HG02798 (cell line): Measurements from ENCODE around the gene IL4.
A peak's percentile ranks its signal among the peaks of the same experiment; 100 is the strongest.

ENCODE experiments used
- ATAC-seq: cut with Tn5 transposase; IDR thresholded peaks from one replicate; pipeline ENCODE4 v1.9.1; 2021; ENCODE audit warnings: mild to moderate bottlenecking; ENCODE audit not compliant: unreplicated experiment, poor library complexity

IL4 gene

DNA sequence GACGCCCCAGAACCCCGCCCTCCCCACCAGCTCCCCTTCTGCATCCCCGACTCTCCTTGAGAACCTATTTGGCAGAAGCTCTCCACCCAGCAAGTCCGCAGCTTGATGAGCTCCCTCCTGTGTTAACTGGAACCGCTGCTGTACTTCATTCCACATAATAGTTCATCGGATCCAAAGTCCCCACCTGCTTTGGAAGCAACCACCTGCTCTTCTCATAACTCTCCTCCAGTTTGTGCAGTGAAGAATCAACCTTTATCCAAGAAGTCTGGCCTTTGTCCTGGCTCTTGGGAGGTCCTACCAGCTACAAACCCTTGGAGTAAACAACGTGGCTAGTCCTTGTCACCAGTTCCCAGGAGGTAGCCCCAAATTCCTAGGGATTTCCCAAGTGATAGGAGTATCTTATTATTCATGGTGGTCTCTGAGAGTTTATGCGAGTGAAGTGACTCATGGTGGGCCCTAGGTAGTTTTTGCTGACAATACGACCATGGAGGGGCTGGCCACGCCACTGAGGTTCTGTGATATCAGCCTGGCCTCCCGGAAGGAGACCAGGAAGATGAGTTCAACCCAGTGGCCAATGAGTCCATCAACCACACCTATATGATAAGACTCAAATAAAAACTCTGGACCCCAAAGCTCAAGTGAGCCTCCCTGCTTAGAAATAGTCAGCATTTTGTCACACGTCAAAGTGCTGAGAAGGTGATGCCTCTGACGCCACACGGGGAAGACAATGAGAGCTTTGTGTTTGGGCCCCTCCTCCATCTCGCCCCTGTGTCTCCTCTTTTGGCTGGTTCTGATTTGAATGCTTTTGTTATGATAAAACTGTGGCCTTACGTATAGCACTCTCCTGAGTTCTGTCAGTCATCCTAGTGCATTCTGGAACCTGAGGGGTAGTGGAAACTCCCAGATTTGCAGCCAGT, 3.6 kb upstream of the IL4 start:
- ATAC-seq = no peak

GRCh38 chr5:132671000-132671399, 2.8 kb upstream of the IL4 start:
- no peak for ATAC-seq

DNA sequence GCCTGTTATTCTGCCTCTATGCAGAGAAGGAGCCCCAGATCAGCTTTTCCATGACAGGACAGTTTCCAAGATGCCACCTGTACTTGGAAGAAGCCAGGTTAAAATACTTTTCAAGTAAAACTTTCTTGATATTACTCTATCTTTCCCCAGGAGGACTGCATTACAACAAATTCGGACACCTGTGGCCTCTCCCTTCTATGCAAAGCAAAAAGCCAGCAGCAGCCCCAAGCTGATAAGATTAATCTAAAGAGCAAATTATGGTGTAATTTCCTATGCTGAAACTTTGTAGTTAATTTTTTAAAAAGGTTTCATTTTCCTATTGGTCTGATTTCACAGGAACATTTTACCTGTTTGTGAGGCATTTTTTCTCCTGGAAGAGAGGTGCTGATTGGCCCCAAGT, 301 bp upstream of the IL4 start:
- ATAC-seq = no peak

DNA sequence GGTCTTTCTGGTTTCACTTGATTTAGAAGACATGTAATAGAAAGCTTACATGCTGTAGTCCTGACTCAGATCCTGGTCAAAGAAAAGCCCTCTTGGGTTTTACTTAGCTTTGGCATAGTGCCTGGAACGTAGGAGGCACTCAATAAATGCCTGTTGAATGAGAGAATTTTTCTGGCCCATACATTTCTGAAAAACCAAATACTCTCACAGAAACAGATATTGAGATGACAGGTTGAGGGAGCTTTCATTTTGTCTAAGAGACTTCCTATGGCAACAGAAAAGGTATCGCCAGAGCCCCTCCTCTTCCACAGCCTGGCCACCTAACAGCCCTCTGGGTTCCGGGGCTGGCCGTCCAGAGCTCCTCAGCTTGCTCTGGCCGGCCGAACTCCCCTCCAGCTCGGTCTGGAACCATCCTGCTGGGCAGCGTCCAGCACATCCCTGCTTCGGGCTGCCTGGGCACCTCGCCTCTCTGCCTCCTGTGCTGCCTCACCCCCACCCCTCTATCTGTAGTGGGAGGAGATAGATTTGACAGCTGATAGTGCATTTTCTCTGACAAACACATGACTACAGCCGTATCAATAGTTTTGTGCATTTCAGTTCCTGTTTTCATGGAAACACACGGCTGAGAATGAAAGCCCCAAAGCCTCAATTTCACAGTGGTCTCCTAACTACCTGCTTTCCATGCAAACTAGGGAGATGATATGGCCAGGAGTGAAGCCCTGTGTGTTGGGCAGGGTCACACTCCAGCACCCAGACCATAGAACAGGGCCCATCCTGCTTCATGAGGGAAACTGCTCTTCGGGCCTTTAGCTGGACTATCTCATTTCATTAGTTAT, 1.1 kb downstream of the IL4 start:
- peak; percentile 81 for ATAC-seq

DNA sequence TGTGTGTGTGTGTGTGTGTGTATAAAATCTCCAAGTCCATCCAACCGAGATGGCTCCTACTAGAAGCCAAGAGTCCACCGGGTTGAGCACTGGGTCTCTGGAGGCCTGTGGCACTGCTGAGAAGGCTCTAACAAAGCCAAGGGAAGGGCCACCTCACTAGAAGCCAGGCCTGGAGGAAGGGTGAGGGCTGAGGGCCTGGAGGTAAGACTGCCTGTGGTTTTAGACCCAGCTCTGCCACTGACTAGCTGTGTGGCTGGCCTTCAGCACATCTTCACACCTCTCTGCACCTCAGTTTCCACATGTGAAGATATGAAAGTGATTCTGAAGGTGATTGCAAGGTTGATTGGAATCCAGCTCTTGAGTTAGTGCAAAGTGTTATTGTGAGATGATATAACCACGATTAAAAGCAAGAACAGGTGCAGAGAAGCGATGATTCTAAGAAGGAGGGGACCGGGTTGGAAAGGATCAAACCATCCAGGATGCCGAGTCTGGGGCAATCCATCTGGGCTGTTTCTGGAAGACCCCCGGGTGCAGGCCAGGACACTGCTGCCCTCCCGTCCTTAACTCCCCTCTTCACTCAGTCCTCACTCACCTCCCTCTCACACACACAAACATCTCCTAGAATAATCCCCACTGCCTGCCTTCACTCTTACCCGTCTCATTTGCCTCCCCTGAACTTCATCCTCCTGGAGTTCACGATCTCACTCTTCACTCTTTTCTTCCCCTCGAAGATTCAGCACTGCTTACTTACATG, 2.3 kb downstream of the IL4 start:
- ATAC-seq = no peak

GRCh38 chr5:132677191-132677590, 3.4 kb downstream of the IL4 start:
- no peak for ATAC-seq

GRCh38 chr5:132677682-132678400, 4.1 kb downstream of the IL4 start:
- no peak for ATAC-seq

DNA sequence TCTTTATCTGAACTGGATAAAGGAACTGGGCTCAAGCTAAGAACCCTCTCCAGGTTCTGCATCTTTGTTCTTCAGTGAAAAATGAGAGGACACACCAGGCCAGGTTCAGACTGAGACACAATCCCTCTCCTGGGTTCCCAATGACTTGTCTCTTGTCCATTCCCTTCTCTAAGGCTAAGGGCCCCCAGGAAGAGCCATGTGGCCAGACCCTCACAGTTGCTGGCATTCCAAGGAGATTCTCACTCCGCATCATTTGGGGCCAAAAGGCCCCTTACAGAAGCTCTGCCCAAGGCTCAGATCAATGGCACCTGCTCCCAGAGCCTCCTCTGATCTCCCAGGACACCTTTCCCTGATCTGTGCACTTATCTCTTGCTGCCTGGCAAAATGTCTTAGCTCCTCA, 4.9 kb downstream of the IL4 start:
- no peak for ATAC-seq

GRCh38 chr5:132679166-132679565, 5.4 kb downstream of the IL4 start:
- no peak for ATAC-seq

GRCh38 chr5:132679717-132680380, 6.1 kb downstream of the IL4 start:
- ATAC-seq = no peak

DNA sequence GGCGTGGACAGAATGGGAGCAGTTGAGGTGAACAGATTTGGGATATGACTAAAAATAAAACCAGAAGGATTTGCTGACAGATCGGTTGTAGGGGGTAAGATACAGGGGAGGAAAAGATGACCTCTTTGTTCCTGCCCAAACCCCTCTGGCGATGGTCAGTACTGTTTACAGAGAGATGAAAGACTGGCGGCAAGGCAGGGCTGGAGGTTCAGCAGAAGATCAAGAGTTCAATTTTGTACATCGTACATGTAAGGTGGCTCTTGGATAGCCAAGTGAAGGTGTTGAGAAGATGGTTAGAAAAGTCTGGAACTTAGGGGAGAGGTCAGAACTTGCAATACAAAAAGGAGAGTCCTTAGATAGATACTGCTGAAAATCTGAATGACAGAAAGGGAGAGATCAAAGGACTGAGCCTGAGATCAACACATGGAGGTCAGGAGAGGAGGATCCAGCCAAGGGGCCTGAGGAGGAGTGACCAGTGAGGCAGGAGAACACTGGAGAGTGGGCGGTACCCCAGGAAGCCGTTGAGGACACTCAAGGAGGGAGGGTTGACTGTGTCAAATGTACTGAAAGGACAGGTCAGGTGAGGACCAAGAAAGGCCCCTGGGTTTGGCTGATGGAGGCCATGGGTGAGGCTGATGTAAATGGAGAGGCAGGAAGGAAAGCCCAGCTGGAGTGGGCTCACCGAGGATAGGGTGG, 7.1 kb downstream of the IL4 start:
- no peak for ATAC-seq

- no peak for ATAC-seq
These were observed 7.7 kb downstream of the IL4 start for GRCh38 chr5:132681476-132681831.

DNA sequence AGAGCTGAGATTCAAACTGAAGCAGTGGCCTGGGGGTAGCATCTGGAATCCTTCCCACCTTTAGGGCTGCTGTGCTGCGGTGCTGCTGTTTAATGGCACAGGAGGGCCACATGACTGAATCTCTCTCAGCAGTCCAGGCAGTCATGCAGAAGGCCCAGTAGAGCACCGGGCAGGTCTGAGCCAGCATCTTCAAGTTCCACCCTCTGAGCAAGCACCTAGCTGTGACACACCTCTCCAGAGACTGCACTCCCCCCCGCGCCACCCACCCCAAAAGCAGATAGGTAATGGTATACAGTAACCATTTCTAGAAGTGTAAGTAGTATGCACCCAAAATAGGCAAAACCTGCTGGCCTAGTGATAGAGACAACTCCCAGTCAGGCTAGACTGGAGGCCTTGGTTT, 8.2 kb downstream of the IL4 start:
- no peak for ATAC-seq

DNA sequence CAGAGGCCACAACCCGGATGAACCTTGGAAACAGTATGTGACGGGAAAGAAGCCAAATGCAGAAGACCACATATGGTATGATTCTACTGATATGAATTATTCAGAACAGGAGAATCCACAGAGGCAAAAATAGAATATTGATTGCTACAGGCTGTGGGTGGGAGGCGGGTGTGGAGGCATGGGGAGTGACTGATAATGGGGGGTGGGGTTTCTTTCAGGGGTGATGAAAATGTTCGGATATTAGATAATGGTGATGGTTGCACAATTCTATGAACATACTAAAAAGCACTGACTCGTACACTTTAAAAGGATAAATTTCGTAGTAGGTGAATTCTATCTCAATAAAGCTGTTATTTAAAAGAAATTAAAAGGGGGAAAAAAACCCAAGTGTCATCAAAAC, 10.7 kb downstream of the IL4 start:
- no peak for ATAC-seq

DNA sequence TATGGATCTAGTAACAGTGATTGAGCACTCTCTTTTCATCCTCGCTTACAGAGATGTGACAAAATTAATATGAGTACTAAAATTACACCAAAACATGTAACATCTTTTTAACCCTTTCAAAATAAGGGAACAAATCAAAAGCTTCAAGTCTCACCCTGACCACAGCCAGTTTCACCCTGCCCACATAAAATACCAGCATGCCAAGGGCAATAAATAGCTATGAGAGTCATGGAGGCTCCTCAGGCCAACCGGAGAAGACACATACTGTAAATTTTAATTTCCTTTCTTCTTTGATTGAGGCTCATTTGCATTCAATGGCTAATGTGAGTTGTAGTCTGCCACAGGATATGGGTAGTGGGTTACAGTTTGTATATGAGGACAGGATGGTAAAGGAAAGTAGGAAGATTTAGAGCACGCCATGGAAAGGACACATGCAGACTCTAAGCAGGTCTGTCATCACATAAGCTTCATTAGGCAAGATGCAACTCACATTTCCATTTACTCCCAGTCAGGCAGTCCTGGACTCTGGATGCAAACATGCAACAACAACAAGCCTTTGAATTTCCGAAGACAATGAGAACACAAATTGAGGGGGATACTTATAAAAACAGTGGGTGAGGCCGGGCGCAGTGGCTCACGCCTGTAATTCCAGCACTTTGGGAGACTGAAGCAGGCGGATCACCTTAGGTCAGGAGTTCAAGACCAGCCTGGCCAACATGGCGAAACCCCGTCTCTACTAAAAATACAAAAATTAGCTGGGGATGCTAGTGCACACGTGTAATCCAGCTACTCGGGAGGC, 11.3 kb downstream of the IL4 start:
- ATAC-seq = no peak

DNA sequence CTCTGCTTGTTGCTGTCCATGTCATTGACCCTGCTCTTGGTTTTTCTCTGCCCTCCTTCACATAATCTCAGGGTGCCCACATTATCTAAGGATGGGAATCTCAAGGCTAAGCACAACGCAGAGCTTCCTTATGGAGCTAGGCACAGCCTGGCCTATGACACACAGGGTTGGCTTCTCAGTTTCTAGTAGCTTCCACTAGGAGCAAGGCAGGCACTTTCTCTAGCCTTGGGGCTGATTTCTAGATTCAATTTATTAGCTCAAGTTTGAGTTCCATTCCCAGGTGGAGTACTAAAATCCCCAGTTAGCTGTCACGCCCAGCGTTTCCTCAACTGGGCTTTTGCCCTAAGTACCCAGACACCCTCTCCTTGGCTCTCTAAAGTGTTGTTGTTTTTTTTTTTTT, 12.4 kb downstream of the IL4 start:
- no peak for ATAC-seq

DNA sequence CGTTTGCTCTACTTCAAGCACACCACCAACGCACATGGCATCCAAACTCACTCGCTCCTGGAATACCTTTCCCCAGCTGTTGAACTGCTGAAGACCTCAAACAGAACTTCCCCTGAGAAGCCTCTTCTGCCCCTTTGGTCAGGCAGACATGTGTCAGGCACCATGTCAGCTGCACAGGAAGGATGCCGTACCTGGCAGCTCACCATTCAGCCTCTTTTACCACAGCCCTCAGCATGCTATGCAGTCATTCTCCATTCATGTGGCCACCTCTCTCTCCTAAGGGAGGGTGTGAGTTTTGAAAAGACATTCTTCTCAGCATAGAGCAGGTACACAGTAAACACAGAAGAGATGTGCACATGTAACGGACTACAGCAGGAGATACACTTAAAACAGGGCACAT, 14.2 kb downstream of the IL4 start:
- ATAC-seq = peak; percentile 49
